HG02885 (cell line): ENCODE results near the gene RPL37.
"Not testable (repeated sequence)": the region's sequence is repeated elsewhere in the genome, so short reads cannot be mapped to it uniquely, and the experiment has no call there.

ENCODE experiments used
- ATAC-seq: cut with Tn5 transposase; IDR thresholded peaks from one replicate; pipeline ENCODE4 v1.9.1; 2021; ENCODE audit warnings: mild to moderate bottlenecking; ENCODE audit not compliant: unreplicated experiment, poor library complexity

The RPL37 gene

GRCh38 chr5:40798012-40798800 is 36.8 kb downstream of the RPL37 start, which contains the start of gene PRKAA1:
Gene PRKAA1 (minus strand): TSS chr5:40798374. CDS start chr5:40798189, 185 bp downstream.
- ATAC-seq: peak; percentile 96

DNA sequence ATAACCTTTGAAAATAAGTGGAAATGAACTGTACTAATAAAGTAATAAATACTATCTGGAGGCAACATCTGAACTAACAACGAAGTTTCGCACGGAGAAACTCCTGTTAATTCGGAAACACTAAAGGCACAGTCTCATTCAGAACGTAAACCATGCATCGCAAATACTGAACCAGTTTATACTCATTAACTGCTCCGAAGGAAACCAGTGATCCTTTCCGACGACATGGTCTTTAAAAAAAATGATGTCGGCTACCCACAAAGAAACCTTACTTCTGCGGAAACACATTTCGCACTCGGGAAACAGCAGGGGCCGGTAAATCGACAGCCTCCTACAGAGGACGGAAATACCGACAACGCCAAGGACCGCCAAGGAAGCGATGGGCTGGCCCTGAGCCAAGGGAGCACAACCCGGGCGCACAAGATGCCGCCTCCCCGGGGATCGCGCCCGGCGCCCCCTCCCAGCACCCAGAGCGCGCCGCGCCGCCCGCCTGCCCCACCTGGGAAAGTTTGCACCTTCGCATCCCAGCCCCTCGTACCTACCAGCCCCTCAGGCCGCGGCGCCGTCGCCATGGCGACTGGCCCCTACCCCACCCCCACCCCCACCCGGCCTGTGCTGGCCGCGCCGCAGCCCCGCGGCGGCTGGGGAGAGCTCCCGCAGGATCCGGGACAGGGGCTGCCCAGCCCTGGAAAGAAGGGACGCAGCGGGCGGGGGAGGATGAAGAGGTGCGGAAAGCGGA is 37.6 kb downstream of the RPL37 start:
- ATAC-seq: peak; percentile 41

- no peak for ATAC-seq
Measured at GRCh38 chr5:40796487-40796889, 38.5 kb downstream of the RPL37 start.

- ATAC-seq: not testable (repeated sequence)
Measured at GRCh38 chr5:40794877-40795276, 40.1 kb downstream of the RPL37 start.

GRCh38 chr5:40794340-40794739 is 40.7 kb downstream of the RPL37 start:
- not testable (repeated sequence) for ATAC-seq

DNA sequence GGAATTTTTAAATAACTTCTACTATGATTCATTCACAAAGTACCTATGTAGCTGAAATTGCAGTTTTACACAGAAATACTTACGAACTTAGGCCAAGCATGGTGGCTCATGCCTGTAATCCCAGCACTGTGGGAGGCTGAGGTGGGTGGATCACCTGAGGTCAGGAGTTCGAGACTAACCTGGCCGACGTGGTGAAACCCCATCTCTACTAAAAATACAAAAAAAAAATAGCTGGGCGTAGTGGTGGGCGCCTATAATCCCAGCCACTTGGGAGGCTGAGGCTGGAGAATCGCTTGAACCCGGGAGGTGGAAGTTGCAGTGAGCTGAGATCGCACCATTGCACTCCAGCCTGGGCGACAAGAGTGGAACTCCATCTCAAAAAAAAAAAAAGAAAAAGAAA is 42.3 kb downstream of the RPL37 start:
- not testable (repeated sequence) for ATAC-seq

DNA sequence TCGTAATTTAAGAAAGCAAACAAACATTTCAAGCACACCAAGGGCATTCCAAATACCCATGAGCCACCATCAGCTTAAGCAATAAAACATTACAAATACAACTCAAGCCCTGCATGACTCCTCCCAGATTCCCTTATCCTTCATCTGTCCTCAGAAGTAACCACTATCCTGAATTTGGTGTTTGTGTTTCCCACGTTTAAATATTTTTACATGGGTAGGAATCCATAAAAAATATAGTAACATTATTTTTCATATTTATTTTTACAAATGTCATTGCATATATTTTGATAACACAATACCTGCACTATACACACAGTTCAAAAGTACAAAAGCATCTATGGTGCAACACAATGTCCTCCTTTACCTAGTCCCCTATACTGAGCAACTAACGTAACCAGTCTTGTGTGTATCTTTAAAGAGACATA is 43.3 kb downstream of the RPL37 start:
- ATAC-seq: no peak

- no peak for ATAC-seq
Measured at GRCh38 chr5:40790947-40791593, 44.0 kb downstream of the RPL37 start.

GRCh38 chr5:40788941-40789340 is 46.1 kb downstream of the RPL37 start:
- not testable (repeated sequence) for ATAC-seq

DNA sequence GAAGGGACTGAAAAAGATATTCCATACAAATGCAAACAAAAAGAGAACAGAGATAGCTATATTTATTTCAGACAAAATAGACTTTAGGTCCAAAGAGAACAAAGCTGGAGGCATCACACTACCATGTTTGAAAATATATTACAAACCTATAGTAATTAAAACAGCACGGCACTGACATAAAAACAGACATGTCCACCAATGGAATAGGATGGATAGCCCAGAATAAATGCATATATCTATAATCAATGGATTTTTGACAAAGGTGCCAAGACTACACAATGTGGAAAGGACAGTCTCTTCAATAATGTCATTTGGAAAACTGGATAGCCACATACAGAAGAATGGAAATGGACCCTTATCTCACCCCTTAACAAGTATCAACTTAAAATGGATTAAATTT is 47.0 kb downstream of the RPL37 start:
- ATAC-seq: no peak

DNA sequence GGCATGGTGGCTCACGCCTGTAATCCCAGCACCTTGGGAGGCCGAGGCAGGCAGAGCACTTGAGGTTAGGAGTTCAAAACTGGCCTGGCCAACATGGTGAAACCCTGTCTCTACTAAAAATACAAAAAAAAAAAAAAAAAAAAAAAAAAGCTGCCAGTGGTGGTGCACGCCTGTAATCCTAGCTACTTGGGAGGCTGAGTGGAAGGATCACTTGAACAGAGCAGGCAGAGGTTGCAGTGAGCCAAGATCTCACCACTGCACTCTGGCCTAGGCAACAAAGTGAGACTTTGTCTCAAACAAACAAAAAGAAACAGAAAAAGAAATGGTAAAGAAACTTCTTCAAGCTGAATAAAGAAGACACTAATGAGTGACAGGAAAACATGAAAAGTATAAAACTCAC is 48.4 kb downstream of the RPL37 start:
- not testable (repeated sequence) for ATAC-seq

DNA sequence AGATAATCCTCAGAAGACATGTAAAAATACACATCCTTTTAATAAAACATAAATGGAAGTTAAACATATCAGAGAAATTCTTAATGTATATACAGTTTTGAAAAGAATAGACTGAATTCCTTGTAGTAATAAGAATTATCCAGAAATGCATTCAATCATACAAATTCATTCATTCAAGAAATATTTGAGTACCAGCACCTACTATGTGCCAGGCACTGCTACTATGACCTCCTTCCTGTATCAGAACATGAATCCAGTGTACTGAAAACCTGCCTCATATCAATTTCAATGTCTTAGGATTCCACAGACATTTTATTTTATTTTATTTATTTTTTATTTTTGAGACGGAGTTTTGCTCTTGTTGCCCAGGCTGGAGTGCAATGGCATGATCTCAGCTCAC is 50.1 kb downstream of the RPL37 start:
- no peak for ATAC-seq

DNA sequence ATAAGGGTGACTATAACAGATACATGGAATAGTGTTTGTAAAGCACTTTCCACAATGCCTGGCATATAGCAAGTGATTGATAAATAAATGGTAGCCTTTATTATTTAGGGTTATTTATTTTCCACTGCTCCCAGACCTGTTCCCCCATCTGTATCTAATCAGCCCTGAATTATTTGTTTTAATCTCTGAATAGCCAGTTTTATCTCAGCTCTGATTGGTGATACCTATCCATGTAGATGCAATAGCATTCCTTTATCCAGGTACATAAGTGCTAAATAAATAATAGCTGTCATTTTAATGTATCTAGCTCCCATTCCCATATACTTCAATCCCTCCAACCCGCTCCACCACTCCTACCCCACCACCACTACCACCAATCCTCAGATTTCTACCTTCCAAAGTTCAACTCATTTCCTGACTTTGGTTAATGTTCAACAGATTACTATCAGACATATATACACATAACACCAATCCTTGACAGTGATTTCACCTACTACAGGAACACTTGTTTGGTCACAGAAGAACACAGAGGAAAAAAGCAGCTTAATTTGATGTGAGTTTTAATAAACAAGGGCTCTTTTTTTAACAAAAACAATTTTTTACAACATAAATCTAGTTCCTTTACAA is 50.9 kb downstream of the RPL37 start:
- ATAC-seq: no peak

DNA sequence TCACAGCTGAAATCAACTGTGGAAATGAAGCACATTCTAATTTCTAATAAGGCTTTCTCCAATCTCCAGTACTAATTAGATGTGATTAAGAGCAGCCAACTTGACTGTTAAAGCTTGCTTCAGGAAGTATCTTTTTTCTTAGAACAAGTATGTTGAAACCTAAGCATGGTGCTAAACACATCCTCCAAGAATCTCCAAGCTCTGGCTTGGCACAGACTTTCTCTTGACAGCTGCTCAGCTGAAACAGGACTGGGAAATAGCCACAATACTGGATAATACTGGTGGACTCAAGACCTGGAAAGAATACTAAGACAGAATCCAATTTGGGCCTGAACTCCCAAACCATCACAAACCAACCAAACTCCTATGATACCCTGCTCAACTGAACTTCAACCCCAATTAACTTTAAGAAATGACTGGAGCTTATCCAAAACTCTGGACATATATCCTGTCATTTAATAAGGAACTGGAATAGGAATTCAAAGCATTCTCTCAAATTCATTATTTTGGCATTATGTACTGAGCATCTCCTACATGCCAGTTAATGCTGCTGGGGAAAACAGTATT is 53.1 kb downstream of the RPL37 start:
- no peak for ATAC-seq

DNA sequence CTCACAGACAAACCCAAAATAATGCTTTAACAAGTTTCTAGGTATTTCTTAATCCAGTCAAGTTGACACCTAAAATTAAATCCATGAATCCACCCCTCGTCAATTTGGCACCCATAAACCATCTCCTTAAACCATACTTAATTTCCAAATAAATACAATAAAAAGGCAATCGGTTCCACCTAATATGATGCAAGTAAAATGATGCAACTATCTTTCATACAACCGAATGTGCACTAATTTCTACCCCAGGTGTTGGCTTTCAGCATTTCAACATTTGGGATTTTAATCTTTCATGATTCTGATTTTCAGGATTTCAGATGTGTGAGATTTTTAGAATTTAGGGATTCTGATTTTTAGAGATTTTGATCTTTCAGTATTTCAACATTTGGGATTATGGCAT is 54.2 kb downstream of the RPL37 start:
- no peak for ATAC-seq

- ATAC-seq: no peak
Measured at GRCh38 chr5:40780199-40780598, 54.8 kb downstream of the RPL37 start.

DNA sequence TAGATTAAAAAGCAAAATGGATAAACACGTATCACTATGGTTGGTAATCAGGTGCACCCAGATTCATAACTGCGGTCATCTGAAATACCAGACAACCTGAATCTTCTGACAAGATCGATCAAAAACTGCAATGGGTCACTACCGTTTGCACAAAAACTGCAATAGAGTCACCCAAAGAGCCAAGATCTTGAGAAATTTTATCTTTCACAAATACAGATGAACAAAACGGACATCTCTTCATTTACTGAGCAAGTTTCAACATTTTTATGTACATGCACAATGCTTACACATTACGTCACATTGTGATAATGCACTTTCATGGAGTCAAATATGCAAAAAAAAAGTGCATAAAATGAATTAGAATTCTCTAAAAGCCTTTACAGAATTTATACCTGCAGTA is 55.5 kb downstream of the RPL37 start:
- ATAC-seq: no peak

GRCh38 chr5:40778133-40778532 is 56.9 kb downstream of the RPL37 start:
- ATAC-seq: no peak

DNA sequence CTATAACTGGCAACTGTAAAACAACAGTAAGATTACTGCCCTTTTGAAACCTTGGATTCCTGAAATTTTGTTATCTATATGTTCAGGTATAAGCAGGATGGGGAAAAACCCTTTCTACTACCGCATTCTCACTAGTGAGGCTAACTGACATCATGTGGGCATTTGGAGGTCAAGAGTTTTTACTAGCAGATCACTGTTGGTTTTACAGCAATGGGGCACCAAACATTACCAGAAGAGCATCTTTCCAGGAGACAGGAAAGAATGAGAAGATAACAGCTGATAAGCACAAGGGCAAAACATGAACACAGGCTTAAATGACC is 58.4 kb downstream of the RPL37 start:
- no peak for ATAC-seq

DNA sequence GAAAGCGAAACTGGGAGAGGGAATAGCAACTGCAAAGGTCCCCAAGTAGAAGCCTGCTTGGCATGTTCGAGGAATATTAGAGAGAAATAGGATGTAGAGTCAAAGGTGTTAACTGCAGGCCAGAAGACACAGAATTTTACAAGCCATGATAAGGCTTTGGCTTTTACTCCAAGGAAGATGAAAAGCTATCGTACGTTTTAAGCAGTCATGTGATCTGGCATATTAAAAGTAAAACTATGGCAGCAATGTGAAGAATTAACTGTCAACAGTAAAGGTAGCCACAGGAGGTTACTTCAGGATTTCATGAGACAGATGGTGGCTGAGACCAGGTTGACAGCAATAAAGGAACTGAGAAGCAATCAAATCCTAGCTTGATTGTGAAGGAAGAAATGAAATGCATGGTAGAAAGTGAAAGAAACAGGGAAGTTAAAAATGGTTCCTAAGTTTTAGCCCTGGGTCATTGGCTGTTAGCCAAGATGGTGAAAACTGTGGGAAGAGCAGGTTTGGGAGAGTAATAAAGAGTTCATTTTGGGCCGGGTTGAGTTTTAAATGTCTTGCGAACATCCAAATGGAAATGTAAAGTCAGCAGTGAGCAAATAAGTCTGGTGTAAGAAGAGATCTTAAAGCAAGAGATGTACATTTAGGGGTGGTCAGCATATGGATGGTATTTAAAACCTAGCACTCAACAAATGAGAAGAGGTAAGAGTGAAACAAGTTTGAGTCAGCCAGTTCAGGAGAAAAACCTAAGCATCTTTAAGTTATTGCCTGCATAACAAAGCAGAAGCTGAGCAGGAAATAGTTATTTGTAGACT is 59.0 kb downstream of the RPL37 start:
- ATAC-seq: no peak
